GM12864 (cell line): ENCODE results near the gene FGF16.

Experiments used
- DNase-seq: peaks from one replicate; pipeline ENCODE4 v3.0.0-alpha.2; 2011; ENCODE audit warnings: low read depth
- H3K4me3 ChIP-seq: 2 replicates; pipeline ENCODE4 v1.5.1; 2011; ENCODE audit warnings: mild to moderate bottlenecking, low read depth, low read length, control low read depth
- CTCF ChIP-seq: IDR thresholded peaks from 2 replicates; pipeline ENCODE4 v1.5.1; 2011; ENCODE audit warnings: low read depth, mild to moderate bottlenecking, moderate library complexity, low read length, control low read depth, inconsistent platforms; ENCODE audit errors: missing control alignments

FGF16 gene

GRCh38 chrX:77444545-77444944 is 2.6 kb upstream of the FGF16 start:
- H3K4me3 ChIP-seq: no peak overlapping the region
- DNase-seq: no peak
- no peak for TF ChIP-seq CTCF

GRCh38 chrX:77446029-77446585 is 1.1 kb upstream of the FGF16 start:
- H3K4me3 ChIP-seq: peak overlapping the region; percentile 46
- TF ChIP-seq CTCF: peak; percentile 64
- DNase-seq: no peak

GRCh38 chrX:77447653-77448569 is 722 bp downstream of the FGF16 start:
- no peak for TF ChIP-seq CTCF
- no peak for DNase-seq
- H3K4me3 ChIP-seq: peak overlapping the region; percentile 32

GRCh38 chrX:77450415-77450814 is 3.2 kb downstream of the FGF16 start:
- no peak for TF ChIP-seq CTCF
- no peak overlapping the region for H3K4me3 ChIP-seq
- DNase-seq: no peak

- no peak for TF ChIP-seq CTCF
- no peak for DNase-seq
- no peak overlapping the region for H3K4me3 ChIP-seq
Observed at GRCh38 chrX:77450996-77451395, 3.8 kb downstream of the FGF16 start.

GRCh38 chrX:77453190-77453589 is 6.0 kb downstream of the FGF16 start:
- no peak for TF ChIP-seq CTCF
- no peak for DNase-seq

More at GRCh38 chrX:77453190-77453589, 6.0 kb downstream of the FGF16 start:
- no peak overlapping the region for H3K4me3 ChIP-seq
